Body of pancreas (tissue), 4 donors: ENCODE data around the gene GDPD3. TPM values are rescaled to one million over a fixed set of nuclear protein-coding genes. Genes with fewer than 3 reads are reported as not detected.

Experiments
- ATAC-seq: fragments of 150-250 bp; one replicate; pipeline ENCODE4 v1.9.1; 2016
- DNase-seq, 4 donors: peaks; one replicate each; pipeline ENCODE4 v3.0.0-alpha.2; 2019
- H3K27ac ChIP-seq, 4 donors: fragments of 200-600 bp; sonication (generic); 1 replicate in 3 of 4; 2 replicates in 1 of 4; pipeline versions ENCODE4 v1.5.1 to v1.6.1; 2016 to 2019; ENCODE audit warnings: mild to moderate bottlenecking in 1 of 4, mixed read lengths in 1 of 4, moderate library complexity in 1 of 4
- H3K27me3 ChIP-seq, 2 donors: fragments of 200-600 bp; sonication (generic); one replicate each; pipeline ENCODE4 v1.6.0; 2016; ENCODE audit warnings: mild to moderate bottlenecking in 1 of 2
- H3K36me3 ChIP-seq, 2 donors: fragments of 200-600 bp; sonication (generic); replicated peaks in 1 of 2; 2 replicates each; pipeline ENCODE4 v1.5.1; 2016; ENCODE audit warnings: low read depth in 2 of 2; ENCODE audit not compliant: insufficient read depth in 1 of 2
- H3K4me1 ChIP-seq: fragments of 200-600 bp; sonication (generic); one replicate; pipeline ENCODE4 v1.6.0; 2016
- H3K4me3 ChIP-seq, 2 donors: fragments of 200-600 bp; sonication (generic); 1 replicate in 1 of 2; 2 replicates in 1 of 2; pipeline ENCODE4 v1.5.1; 2016 to 2019
- H3K9me3 ChIP-seq, 3 donors: fragments of 200-600 bp; sonication (generic); 1 replicate in 2 of 3; 2 replicates in 1 of 3; pipeline ENCODE4 v1.5.1; 2016
- CTCF ChIP-seq, 7 experiments: fragments of 450-650 bp in 4 of 7; fragments of 200-600 bp in 3 of 7; sonication (generic) in 3 of 7; IDR thresholded peaks; one replicate each; pipeline ENCODE4 v1.5.1; 2016 to 2019; ENCODE audit warnings: antibody characterized with exemption in 7 of 7
- POLR2A ChIP-seq, 3 donors: fragments of 450-650 bp; IDR thresholded peaks; one replicate each; pipeline ENCODE4 v1.6.1; 2016; ENCODE audit warnings: antibody characterized with exemption in 3 of 3, mild to moderate bottlenecking in 2 of 3
- WGBS, 2 donors: methylation state at CpG; one replicate each; pipeline ENCODE4 v1.1.5; 2017; 5-methylcytosine and 5-hydroxymethylcytosine counted together
- intact Hi-C: fragments of 100-400 bp; cut with DNase I; formaldehyde crosslinking; loops from one replicate; pipeline ENCODE4 v1.15.1; 2023
- total RNA-seq, 2 donors: library from RNA; depleted of rRNA; stranded (reverse); fragments of >200 nt; gene quantifications; one replicate each; pipeline ENCODE4 v1.1.0, GENCODE V29; 2016

Gene GDPD3
- total RNA-seq, 2 donors from 2014 or later, result 1.8 TPM; not detected in 1

GRCh38 chr16:30096105-30096861 lies 17.1 kb downstream of the GDPD3 start, which contains the start of gene YPEL3:
Gene YPEL3 (minus strand): TSS chr16:30096213. CDS start chr16:30095482, 731 bp downstream.
- Histone ChIP-seq H3K4me3 (peak within 1 kb of the TSS; percentile 53 to 73), H3K36me3 (peaks cover 0 to 2% of the 10 kb centered on the region in 2 donors), H3K27me3 (no peaks in the 10 kb centered on the region), H3K27ac (peak within 1 kb of the TSS; percentile 90 to 98 (median 92)), H3K9me3 (no peaks in the 10 kb centered on the region), H3K4me1 (peaks cover 37% of the 10 kb centered on the region)
- intact Hi-C loops, result no loop called here
- ATAC-seq, result peak; percentile 82
- no peak for TF ChIP-seq CTCF (IDR thresholded peaks at IDR 0.05)
- peak; percentile 57 to 87 (median 76) for TF ChIP-seq POLR2A (IDR thresholded peaks at IDR 0.05)
- DNase-seq, result peak; percentile 95 to 97 (median 96)
- WGBS, 2 donors, result 10 to 95% methylated on average over 5 to 59 of the region's 77 CpGs

- H3K4me1 ChIP-seq, result peaks cover 46% of the 10 kb centered on the region
- intact Hi-C loops, result no loop called here
- peak; percentile 29 to 47 (median 40) for DNase-seq
- ATAC-seq, result peak; percentile 8
- TF ChIP-seq POLR2A (IDR thresholded peaks at IDR 0.05) (no peak), CTCF (IDR thresholded peaks at IDR 0.05) (no peak)
- H3K36me3 ChIP-seq, result peaks cover 0 to 2% of the 10 kb centered on the region in 2 donors
- H3K9me3 ChIP-seq, result no peaks in the 10 kb centered on the region
- H3K4me3 ChIP-seq, result peak overlapping the region; percentile 53 to 73
- H3K27me3 ChIP-seq, result no peaks in the 10 kb centered on the region
- 5 to 7% methylated on average over 5 to 46 of the region's 47 CpGs for WGBS, 2 donors
- H3K27ac ChIP-seq, result peak overlapping the region; percentile 90 to 98 (median 92)
Observed at GRCh38 chr16:30095166-30096078, 17.9 kb downstream of the GDPD3 start.

- ATAC-seq (no peak), DNase-seq (no peak)
- 57 to 73% methylated on average over 5 to 11 of the region's 11 CpGs for WGBS, 2 donors
- no peaks in the 10 kb centered on the region for H3K27me3 ChIP-seq
- peaks cover 46% of the 10 kb centered on the region for H3K4me1 ChIP-seq
- intact Hi-C loops, result no loop called here
- TF ChIP-seq CTCF (IDR thresholded peaks at IDR 0.05) (no peak), POLR2A (IDR thresholded peaks at IDR 0.05) (no peak)
- peaks cover 0 to 2% of the 10 kb centered on the region in 2 donors for H3K36me3 ChIP-seq
- no peaks in the 10 kb centered on the region for H3K9me3 ChIP-seq
- peak overlapping the region; percentile 53 to 73 for H3K4me3 ChIP-seq
- peak overlapping the region; percentile 90 to 98 (median 92) for H3K27ac ChIP-seq
Observed at GRCh38 chr16:30094541-30095165, 18.7 kb downstream of the GDPD3 start.

GRCh38 chr16:30092373-30093010 lies 20.8 kb downstream of the GDPD3 start:
- TF ChIP-seq POLR2A (IDR thresholded peaks at IDR 0.05), result no peak
- peak in 5 of 7 experiments; percentile 28 to 49 (median 39) for TF ChIP-seq CTCF (IDR thresholded peaks at IDR 0.05)
- 12 to 25% methylated on average over 15 to 22 of the region's 22 CpGs for WGBS, 2 donors
- Histone ChIP-seq H3K4me1 (peaks cover 46% of the 10 kb centered on the region), H3K27me3 (no peaks in the 10 kb centered on the region), H3K36me3 (peaks cover 0 to 2% of the 10 kb centered on the region in 2 donors), H3K27ac (peak overlapping the region; percentile 50 to 80 (median 77)), H3K4me3 (no peak overlapping the region), H3K9me3 (no peaks in the 10 kb centered on the region)
- ATAC-seq (peak; percentile 4), DNase-seq (peak; percentile 57 to 82 (median 62))
- intact Hi-C loops, result no loop called here
